T-helper 1 cell treated with Interleukin-12 subunit alpha and Interleukin-12 subunit beta and Interleukin-4 antibody, amounts not matched to agents 30 μg/mL and 1 μg/mL, for 36 hours (primary cell): ENCODE measurements around the gene ISCU.

Experiments
- H3K27ac Mint-ChIP-seq: one replicate; pipeline ENCODE4 v1.8.0; 2021; ENCODE audit warnings: mild to moderate bottlenecking, mixed read lengths
- H3K27me3 Mint-ChIP-seq: one replicate; pipeline ENCODE4 v1.8.0; 2021; ENCODE audit warnings: low read depth, mixed read lengths
- H3K36me3 Mint-ChIP-seq: one replicate; pipeline ENCODE4 v1.8.0; 2021; ENCODE audit warnings: low read depth, mixed read lengths
- H3K4me1 Mint-ChIP-seq: one replicate; pipeline ENCODE4 v1.8.0; 2021; ENCODE audit warnings: low read depth, mixed read lengths
- H3K4me3 Mint-ChIP-seq: one replicate; pipeline ENCODE4 v1.8.0; 2021; ENCODE audit warnings: mild to moderate bottlenecking, moderate library complexity, mixed read lengths
- H3K9me3 Mint-ChIP-seq: one replicate; pipeline ENCODE4 v1.8.0; 2021; ENCODE audit warnings: mixed read lengths

The ISCU gene

DNA sequence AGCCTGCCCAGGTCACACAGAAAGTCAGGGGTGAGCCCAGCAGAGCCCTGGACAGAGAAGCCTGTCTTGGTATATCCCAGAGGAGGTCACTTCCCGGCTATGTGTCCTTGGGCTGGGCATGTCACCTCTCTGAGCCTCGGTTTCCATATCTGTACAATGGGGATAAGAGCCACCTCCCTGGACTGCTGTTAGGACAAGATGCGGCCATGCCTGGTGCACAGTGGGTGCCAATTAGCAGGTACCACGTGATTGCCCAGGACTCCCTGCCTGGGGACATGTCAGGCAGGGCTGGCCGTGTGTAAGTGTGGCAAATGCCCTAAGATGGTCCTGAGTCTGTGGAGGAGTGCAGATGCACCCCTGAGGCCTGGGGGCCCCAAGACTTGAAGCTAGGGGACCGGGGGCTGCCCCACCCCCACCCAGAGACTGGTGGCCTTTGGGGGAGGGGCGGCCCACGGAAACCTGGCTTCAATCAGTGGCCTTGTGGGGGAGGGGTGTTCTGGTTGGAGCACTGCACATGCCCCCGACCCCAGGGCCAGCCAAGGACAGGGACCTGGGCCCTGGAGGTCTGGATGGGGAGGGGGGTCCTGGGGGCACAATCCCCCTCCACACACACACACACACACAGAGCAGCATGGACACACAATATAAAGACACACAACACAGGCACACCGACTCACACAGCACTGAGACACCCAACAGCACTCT, 34.6 kb downstream of the ISCU start:
- peaks cover under 1% of the 10 kb centered on the region for H3K27me3 Mint-ChIP-seq
- no peak overlapping the region for H3K4me3 Mint-ChIP-seq
- H3K9me3 Mint-ChIP-seq, result no peaks in the 10 kb centered on the region
- no peaks in the 10 kb centered on the region for H3K36me3 Mint-ChIP-seq
- no peak overlapping the region for H3K27ac Mint-ChIP-seq
- H3K4me1 Mint-ChIP-seq, result no peaks in the 10 kb centered on the region

DNA sequence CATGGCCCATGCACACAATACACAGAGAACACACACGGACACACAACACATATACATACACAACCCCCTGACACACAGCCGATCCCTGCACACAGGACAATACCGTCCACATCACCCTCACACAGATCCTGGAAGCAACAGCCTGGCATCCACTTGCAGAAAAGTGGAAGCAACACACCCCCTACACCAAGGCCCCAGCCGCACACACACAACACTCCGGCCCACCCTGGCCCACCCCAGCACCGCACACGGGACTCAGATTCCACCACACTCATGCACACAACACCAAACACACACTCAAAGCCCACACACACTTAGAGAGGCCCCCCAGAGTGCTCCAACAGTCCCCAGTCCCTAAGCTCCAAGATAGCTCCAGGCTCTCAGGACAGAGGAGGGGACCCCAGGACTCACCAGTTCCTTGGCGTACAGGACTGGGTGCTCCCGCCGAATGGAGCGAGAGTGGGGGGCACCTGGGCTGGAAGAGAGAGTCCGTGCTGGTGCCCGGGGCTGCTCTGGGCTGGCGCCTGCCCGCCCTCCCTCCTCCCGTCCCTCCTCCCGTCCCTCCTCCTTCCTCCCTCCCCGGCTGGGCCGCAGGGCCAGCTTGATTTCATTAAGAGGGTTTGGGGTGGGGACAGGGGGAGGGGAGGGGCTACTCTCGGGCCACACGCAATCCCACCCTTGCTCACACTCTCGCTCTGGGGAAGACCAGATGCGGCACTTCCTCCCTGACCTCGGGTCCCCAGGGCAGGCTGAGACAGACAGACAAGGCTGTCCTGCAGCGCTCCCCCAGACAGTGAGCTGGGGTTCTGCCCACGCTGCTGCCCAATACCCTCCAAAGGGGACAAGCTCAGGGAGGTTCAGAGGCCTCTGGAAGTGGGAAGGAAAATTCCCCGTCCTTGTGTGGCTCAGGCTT, 35.4 kb downstream of the ISCU start, which contains the start of gene TMEM119:
Gene TMEM119, minus strand, starts transcription at position 526 of the 913 bp plus-strand sequence. CDS start 5,701 bp downstream, outside the sequence.
- Mint-ChIP-seq H3K27me3 (peaks cover 3% of the 10 kb centered on the region), H3K36me3 (no peaks in the 10 kb centered on the region), H3K9me3 (no peaks in the 10 kb centered on the region), H3K4me1 (no peaks in the 10 kb centered on the region), H3K27ac (no peak within 1 kb of the TSS), H3K4me3 (no peak within 1 kb of the TSS)

DNA sequence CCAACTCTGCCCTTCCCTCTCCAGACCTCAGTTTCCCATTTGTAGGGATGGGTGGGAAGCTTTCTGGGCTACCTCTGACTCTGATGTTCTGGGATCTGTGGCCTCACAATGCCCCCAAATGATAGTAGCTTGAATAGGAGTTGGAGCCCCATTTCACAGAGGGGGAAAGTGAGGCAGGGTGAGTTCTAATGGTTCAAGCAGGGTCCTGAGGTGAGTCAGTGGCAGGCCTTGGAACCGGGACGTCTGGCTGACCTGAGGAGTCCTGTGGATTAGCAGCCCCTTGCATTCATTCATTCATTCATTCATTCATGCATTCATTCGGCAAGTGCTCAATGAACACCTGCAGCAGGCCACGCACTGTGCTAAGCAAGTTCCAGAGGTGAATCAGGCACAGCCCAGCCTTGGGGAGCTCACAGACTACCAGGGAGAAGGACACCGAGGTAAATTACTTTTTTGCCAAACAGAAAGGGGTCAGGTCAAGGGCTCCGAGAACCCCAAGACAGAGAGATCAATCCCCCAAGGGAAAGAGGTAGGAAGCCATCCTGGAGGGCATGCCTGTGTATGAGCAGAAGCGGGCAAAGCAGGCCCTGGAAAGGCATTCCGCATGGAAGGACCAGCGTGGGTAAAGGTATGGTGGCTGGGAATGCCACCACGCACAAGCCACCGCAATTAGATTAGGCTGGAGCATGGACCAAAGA, 36.3 kb downstream of the ISCU start:
- Mint-ChIP-seq H3K27me3 (peaks cover 3% of the 10 kb centered on the region), H3K36me3 (no peaks in the 10 kb centered on the region), H3K4me3 (no peak overlapping the region), H3K27ac (no peak overlapping the region), H3K9me3 (no peaks in the 10 kb centered on the region), H3K4me1 (no peaks in the 10 kb centered on the region)

DNA sequence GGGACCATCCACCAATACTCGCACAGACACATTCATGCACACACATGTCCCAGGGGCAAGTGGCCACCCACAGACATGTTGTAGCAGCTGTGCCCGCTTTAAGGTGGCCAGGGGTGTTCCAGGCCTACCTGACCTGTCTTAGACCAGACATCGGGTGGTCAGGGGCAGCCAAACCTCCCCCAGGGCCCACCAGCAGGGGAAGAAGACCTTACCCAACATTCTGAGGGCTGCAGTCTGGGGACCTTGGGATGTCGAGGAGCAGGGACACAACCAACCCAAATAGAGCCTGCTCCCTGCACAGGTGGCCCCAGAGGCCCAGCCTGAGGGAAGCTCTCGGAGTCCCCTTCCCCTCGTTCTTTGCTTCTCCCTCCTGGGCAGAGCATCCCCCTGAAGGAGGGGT, 37.1 kb downstream of the ISCU start:
- H3K27me3 Mint-ChIP-seq, result peaks cover 3% of the 10 kb centered on the region
- no peaks in the 10 kb centered on the region for H3K9me3 Mint-ChIP-seq
- no peaks in the 10 kb centered on the region for H3K4me1 Mint-ChIP-seq
- no peak overlapping the region for H3K27ac Mint-ChIP-seq
- H3K4me3 Mint-ChIP-seq, result no peak overlapping the region
- H3K36me3 Mint-ChIP-seq, result no peaks in the 10 kb centered on the region

DNA sequence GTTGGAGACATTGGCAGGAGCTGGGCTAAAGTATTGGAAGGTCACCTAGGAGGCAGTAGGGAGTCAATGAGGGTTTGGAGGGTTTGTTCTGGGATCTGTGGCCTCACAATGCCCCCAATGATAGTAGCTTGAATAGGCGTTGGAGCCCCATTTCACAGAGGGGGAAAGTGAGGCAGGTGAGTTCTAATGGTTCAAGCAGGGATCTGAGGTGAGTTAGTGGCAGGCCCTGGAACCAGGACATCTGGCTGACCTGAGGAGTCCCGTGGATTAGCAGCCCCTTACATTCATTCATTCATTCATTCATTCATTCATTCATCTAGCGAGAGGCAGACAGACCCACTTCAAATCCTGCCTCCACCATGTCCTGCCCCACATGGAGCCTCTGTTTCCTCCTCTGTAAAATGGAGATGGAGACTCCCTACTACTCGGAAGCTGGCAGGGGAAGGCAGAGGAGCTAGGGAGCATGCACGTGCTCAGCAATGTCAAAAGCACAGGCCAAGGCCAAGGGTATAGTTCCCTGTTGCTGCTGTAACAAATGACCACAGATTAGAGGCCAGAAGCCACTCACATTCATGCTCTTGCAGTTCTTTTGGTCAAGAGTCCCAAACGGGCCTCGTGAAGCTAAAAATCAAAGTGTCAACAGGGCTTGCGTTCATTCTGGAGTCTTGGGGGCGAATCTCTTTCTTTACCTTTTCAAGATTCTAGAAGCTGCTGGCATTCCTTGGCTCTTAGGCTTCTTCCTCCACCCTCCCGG, 37.7 kb downstream of the ISCU start:
- H3K9me3 Mint-ChIP-seq, result no peaks in the 10 kb centered on the region
- no peaks in the 10 kb centered on the region for H3K4me1 Mint-ChIP-seq
- peaks cover 8% of the 10 kb centered on the region for H3K27me3 Mint-ChIP-seq
- H3K36me3 Mint-ChIP-seq, result no peaks in the 10 kb centered on the region
- no peak overlapping the region for H3K4me3 Mint-ChIP-seq
- no peak overlapping the region for H3K27ac Mint-ChIP-seq

DNA sequence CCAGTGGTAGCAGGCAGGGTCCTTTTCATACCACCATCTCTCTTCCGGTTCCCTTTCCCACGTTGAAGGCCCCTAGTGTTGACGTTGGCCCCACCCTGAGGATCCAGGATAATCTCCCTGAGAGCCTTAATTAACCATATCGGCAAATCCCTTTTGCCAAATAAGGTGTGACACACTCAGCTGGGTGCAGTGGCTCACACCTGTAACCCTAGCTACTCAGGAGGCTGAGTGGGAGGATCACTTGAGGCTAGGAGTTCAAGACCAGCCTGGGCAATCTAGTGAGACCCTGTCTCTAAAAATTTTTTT, 38.3 kb downstream of the ISCU start:
- H3K36me3 Mint-ChIP-seq, result no peaks in the 10 kb centered on the region
- peaks cover 8% of the 10 kb centered on the region for H3K27me3 Mint-ChIP-seq
- H3K4me3 Mint-ChIP-seq, result no peak overlapping the region
- peaks cover 4% of the 10 kb centered on the region for H3K4me1 Mint-ChIP-seq
- H3K9me3 Mint-ChIP-seq, result peaks cover 4% of the 10 kb centered on the region
- H3K27ac Mint-ChIP-seq, result no peak overlapping the region

DNA sequence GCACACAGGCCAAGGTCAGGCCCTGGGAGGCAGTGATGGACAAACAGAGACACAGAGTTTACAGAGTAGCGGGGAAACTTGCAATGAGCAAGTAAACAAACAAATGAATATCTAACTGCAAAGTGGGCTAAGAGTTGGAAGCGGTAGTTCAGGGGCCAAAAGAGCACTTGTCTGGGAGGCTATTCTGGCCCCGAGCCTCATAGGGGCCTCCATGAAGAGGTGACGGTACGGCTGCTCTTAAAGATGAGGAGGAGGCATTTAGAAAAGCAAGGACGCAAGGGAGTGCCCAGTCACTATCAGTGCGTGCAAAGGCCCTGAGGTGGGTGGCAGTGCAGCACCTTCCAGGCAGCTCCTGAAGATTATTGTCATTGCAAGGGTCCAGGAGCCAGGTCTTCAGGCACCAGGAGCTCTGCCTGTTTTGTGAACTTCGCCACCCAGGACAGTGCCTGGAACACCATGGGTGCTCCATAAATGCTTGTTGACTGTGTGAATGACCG, 39.9 kb downstream of the ISCU start:
- Mint-ChIP-seq H3K27me3 (peaks cover 8% of the 10 kb centered on the region), H3K4me3 (no peak overlapping the region), H3K9me3 (peaks cover 5% of the 10 kb centered on the region), H3K36me3 (no peaks in the 10 kb centered on the region), H3K4me1 (peaks cover 6% of the 10 kb centered on the region), H3K27ac (peak overlapping the region; percentile 31)

DNA sequence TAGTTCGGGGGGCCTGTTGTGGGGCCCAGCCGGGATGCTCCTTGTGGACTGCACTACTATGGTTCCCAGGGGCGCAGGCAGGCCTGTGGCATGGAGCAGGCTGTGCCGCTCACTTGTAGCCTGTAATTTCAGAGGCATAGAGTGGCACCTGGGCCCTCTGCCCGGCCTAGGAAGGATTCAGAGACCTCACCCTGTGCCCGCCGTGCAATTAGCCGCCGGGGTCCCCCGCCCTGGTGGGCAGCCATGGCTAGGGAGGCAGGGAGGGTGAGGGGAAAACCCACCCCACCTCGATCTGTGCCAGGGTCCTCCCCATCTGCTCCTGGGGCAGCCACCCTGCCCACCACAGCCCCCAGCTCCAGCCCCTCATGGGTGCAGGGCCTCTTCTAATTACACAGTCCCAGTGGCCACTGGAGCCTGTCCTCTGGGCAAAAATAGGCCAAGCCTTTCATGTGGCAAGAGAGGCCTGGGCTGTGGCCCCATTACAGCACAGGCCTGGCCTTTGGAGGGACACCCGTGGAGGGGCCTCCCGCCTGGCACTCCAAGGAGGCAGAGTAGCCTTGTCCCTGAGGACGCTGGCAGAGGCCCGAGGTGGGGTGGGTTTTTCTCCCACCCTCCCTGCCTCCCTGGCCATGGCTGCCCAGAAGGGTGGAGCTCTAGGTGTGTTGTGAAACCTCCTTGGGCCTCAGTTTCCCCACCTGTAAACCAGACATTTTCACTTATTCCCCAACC, 40.7 kb downstream of the ISCU start:
- peaks cover 11% of the 10 kb centered on the region for H3K27me3 Mint-ChIP-seq
- no peak overlapping the region for H3K27ac Mint-ChIP-seq
- no peak overlapping the region for H3K4me3 Mint-ChIP-seq
- H3K36me3 Mint-ChIP-seq, result no peaks in the 10 kb centered on the region
- peaks cover 6% of the 10 kb centered on the region for H3K4me1 Mint-ChIP-seq
- peaks cover 5% of the 10 kb centered on the region for H3K9me3 Mint-ChIP-seq

DNA sequence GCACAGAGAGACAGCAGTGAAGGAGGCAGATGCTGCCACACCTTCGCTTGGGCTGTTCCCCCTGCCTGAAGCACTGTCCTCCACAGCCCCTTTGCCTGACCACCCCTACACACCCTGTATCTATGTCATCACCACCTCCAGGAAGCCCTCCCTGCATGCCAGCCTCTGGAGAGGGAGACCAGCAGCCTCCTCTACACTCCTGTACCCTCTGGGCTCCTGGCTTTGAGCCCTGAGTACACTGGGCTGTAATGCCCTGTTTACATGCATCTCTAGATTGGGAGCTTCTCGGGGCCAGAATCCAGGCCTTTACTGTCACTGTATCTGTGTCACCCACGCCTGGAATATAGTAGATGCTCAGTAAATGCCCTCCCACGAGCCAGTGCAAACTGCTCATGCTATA, 41.3 kb downstream of the ISCU start:
- Mint-ChIP-seq H3K4me1 (peaks cover 6% of the 10 kb centered on the region), H3K36me3 (no peaks in the 10 kb centered on the region), H3K4me3 (no peak overlapping the region), H3K9me3 (peaks cover 5% of the 10 kb centered on the region), H3K27me3 (peaks cover 11% of the 10 kb centered on the region), H3K27ac (no peak overlapping the region)

DNA sequence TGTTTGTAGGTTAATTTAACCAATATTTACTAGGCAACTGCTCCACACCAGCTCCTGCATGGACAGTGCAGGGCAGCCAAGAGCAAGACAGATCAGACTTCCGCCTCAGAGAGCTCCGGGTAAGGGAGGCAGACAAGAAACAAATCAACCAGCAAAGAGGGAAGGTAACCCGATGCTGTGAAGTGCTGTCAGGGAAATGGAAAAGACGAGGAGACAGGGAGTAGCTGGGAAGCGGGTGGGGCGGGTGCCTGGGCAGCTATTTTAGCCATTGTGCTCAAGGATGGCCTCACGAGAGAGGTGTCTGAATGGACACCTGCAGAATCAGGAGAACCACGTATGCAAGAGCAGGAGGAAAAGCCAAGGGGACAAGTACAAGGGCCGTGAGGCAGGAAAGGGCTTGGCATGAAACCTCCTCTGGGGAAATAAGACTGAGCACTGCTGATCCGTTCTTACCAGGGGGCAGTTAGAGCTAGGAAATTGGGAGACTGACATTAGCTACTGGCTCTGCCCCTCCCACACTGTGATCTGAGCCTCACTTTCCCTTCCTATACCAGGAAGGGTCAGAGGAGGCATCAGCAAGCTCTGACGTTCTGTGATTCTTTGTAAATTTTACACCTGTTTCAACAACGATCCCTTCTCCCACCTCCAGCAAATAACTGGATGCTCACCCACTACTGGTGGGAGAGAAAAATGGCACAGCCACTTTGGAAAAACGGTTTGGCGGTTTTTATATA, 42.0 kb downstream of the ISCU start:
- Mint-ChIP-seq H3K27ac (no peak overlapping the region), H3K4me3 (no peak overlapping the region), H3K4me1 (peaks cover 6% of the 10 kb centered on the region), H3K36me3 (no peaks in the 10 kb centered on the region), H3K9me3 (peaks cover 5% of the 10 kb centered on the region), H3K27me3 (peaks cover 11% of the 10 kb centered on the region)

DNA sequence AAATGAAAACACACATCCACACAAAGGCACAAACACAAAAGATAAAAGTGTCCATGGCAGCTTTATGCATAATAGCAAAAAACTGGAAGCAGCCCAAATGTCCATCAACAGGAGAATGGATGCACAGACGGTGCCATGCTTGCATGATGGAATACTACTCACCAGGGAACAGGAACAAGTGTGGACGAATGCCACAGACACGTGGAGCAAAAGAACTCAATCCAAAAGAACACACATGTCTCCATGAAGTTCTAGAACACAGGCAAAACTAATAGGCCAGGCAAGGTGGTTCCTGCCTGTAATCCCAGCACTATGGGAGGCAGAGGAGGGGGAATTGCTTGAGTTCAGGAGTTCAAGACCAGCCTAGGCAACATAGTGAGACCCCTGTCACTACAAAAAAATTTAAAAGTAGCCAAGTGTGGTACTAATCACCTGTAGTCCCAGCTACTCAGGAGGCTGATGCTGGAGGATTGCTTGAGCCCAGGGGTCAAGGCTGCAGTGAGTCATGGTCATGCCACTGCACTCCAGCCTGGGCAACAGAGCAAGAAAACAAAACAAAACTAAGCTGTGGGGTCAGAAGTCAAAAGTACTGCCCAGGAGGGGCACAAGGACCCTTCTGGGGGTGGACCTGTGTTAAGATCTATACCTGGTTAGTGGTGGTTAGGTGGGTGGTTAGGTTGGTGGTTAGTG, 42.7 kb downstream of the ISCU start:
- H3K27me3 Mint-ChIP-seq, result peaks cover 11% of the 10 kb centered on the region
- H3K4me1 Mint-ChIP-seq, result peaks cover 6% of the 10 kb centered on the region
- peak overlapping the region; percentile 2 for H3K4me3 Mint-ChIP-seq
- H3K9me3 Mint-ChIP-seq, result peaks cover 5% of the 10 kb centered on the region
- peak overlapping the region; percentile 68 for H3K27ac Mint-ChIP-seq
- H3K36me3 Mint-ChIP-seq, result no peaks in the 10 kb centered on the region

DNA sequence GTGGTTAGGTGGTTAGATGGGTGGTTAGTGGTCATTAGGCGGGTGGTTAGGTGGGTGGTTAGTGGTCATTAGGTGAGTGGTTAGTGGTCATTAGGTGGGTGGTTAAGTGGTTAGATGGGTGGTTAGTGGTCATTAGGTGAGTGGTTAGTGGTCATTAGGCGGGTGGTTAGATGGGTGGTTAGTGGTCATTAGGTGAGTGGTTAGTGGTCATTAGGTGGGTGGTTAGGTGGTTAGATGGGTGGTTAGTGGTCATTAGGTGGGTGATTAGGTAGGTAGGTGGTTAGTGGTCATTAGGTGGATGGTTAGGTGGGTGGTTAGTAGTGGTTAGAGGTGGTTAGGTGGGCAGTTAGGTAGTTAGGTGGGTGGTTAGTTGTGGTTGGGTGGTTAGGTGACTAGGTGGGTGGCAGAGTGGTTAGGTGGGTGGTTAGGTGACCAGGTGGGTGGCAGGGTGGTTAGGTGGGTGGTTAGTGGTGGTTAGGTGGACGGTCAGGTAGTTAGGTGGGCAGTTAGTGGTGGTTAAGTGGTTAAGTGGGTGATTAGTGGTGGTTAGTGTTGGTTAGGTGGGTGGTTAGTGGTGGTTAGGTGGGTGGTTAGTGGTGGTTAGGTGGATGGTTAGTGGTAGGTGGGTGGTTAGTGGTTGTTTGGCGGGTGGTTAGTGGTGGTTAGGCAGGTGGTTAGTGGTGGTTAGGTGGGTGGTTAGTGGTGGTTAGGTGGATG, 43.5 kb downstream of the ISCU start:
- Mint-ChIP-seq H3K27me3 (peaks cover 11% of the 10 kb centered on the region), H3K4me3 (peak overlapping the region; percentile 2), H3K4me1 (peaks cover 6% of the 10 kb centered on the region), H3K9me3 (peaks cover 5% of the 10 kb centered on the region), H3K36me3 (no peaks in the 10 kb centered on the region), H3K27ac (peak overlapping the region; percentile 68)
